Epithelial cell of proximal tubule (primary cell): ENCODE data around the gene PTPRG. TPM values are rescaled to one million over a fixed set of nuclear protein-coding genes. Genes with fewer than 3 reads are reported as not detected.
A peak's percentile ranks its signal among the peaks of the same experiment; 100 is the strongest.

Experiments
- DNase-seq: peaks from one replicate; pipeline ENCODE4 v3.0.0-alpha.2; 2011; ENCODE audit warnings: low read depth
- H3K4me3 ChIP-seq: 2 replicates; pipeline ENCODE4 v1.5.1; 2011; ENCODE audit warnings: low read depth, mild to moderate bottlenecking, low read length
- total RNA-seq: library from RNA; depleted of rRNA; stranded (reverse); fragments of >200 nt; gene quantifications from 2 replicates; pipeline ENCODE4 v1.2.3, GENCODE V29; 2015
- TF ChIP-seq, protein P1 (sequence below): conservative IDR thresholded peaks from 2 replicates; pipeline ENCODE4 v1.5.1; 2012; ENCODE audit warnings: low read depth, mild to moderate bottlenecking, low read length

The PTPRG gene
- total RNA-seq, 1 donor from 2014 or later, result 13.5 TPM

DNA sequence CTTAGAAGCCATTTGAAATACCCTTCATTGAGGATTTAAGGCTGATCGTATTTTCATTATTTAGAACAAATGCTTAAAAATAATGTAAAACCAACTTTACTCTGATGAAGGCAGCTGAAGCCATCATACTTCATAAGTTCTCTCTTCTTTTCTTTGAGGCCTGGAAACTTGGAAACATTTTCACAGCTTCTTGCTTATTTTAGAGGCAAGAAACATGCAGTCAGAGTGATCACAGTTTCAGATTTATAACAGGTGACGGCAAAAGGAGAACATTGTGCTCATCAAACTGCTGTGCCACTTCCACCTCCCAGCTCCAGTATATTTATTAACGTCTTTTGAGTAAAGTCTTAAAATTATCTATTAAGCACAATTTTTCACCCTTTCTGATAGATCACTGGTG, 376.1 kb downstream of the PTPRG start:
- TF ChIP-seq, protein P1, sequence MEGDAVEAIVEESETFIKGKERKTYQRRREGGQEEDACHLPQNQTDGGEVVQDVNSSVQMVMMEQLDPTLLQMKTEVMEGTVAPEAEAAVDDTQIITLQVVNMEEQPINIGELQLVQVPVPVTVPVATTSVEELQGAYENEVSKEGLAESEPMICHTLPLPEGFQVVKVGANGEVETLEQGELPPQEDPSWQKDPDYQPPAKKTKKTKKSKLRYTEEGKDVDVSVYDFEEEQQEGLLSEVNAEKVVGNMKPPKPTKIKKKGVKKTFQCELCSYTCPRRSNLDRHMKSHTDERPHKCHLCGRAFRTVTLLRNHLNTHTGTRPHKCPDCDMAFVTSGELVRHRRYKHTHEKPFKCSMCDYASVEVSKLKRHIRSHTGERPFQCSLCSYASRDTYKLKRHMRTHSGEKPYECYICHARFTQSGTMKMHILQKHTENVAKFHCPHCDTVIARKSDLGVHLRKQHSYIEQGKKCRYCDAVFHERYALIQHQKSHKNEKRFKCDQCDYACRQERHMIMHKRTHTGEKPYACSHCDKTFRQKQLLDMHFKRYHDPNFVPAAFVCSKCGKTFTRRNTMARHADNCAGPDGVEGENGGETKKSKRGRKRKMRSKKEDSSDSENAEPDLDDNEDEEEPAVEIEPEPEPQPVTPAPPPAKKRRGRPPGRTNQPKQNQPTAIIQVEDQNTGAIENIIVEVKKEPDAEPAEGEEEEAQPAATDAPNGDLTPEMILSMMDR, result no peak
- no peak for DNase-seq
- no peak overlapping the region for H3K4me3 ChIP-seq

DNA sequence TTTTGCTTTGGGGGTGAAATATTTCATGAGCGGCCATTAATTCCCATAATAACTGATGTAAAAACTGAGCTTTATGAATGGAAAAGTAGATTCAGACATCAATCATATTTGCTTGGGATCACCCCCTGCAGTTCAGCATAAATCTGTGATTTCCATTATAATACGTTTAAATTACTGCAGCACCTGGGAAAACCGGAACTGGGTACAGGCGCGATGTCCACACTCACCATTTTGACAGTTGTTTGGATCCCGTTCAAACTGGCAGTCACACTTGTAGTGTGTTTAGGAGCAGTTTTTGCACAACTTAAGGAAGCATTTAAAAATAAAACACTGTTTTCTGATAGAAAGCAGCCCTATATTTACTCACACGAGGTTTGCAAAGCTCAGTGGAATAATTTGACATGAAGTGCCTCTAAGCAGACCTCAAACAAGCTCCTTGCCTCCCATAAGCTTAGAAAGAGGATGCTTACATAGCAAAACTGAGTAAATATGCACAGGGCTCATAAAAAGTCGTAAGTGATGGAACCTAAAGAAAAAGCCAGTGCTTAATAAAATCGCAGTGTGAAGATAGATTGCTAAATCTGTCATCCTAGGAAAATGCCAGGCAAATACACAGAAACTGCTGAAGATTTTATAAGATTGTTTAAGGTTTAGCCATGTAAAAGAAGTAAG, 377.6 kb downstream of the PTPRG start:
- DNase-seq, result no peak
- no peak overlapping the region for H3K4me3 ChIP-seq
- TF ChIP-seq, protein P1, result no peak

DNA sequence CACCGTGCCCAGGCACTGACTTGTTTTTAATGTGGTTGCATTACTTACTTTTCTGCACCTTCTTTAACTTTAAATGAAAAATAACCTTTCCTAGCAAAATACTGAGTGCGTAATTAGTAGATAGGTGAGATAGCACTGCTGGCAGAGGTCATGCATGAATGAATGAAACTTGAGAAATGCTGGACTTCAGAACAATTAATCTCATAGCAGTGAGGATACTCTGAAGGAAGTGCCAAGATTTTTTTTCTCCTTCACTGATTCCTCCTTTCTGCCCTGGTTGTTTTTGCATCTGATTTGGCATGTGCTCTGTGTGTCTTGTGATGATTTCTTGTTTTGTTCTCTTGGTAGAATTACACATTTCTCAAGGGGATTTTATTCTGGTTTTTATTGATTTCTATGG, 378.9 kb downstream of the PTPRG start:
- no peak overlapping the region for H3K4me3 ChIP-seq
- peak; percentile 93 for DNase-seq
- TF ChIP-seq, protein P1, result no peak

DNA sequence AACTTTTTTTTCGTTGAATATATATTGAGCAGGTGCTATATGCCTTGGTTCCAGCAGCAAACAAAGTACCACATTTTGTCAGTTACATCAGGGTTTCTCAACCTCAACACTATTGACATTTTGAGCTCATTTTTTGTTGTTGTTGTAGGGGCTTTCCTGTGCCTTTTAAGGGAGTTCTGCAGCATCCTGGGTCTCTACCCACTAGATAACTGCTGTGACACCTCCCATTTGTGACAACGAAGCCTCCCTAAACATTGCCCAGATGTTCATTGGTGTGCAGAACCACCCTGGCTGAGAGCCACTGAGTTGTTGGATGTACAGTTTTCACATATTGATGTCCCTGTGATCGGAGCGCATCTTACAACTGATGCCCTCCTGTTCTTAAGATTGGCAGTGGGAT, 382.6 kb downstream of the PTPRG start:
- TF ChIP-seq, protein P1, result no peak
- no peak overlapping the region for H3K4me3 ChIP-seq
- DNase-seq, result no peak

DNA sequence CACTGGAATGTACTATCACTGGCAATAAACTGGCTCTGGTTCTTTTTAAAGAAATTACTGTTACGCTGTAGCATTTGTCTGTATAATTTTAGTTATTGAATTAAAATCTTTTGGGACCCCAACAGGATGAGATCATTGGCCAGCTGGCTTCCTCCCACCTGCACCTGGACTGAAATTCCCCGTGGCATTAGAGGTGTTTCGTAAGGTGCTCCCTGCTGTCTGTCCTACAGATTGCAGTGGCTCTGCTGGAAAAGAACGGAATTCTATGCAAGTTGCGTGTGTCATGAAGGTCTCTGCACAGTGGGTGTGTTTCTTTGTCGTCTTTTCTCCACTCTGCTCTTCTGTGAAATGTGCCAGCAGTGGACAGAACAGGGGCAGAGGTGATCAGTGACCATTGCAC, 383.4 kb downstream of the PTPRG start:
- TF ChIP-seq, protein P1, result no peak
- no peak overlapping the region for H3K4me3 ChIP-seq
- no peak for DNase-seq

DNA sequence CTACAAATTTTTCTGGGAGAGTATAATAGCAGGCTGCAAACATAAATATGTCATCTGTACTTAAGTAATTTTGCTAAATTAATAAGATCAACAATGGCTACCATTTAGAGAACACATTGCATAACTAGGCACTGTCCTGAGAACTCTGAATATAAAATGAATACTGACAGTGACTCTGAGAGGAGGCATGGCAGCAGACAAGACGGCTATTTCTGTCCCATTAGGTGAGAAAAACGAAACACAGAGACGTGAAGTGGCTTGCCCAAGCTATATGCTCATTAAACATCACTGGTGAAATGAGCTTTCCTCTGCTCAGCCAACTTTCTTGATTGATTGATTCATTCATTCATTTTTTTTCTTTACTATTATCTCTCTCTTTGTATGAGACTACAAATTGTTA, 384.3 kb downstream of the PTPRG start:
- TF ChIP-seq, protein P1, result no peak
- no peak overlapping the region for H3K4me3 ChIP-seq
- no peak for DNase-seq

DNA sequence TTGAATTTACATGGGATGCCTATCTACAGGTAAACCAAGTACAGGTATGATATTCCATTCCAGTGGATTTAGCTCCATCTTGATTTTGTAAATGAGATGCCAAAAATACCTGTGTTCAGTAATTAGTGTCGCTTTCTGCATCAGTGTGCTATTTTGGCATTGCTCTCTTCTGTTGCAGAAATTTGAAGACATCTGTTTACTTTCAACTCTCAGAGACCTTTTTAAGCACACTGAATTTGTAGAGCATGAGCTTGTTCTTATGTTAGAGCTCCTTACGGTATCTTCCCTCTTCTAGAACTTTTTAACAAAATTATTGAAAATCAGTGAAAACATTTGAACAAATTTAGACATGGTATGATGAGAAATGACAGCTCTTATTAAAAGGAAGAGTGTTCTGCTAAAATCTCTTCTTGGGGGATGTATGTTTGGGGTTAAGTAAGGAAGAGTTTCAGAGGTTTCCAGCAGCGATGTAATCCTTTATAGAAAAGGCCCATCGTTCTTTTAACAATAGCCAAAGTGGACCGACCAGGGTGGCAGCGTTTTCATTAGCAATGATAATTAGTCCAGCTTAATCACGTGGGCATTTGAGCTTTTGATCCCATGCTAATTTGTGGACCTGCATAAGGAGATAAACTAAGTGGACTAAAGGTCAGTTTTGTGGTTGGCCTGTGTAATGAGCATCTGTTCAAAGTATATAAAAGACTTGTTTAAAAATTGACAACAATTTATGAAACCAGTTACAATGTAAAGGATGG, 385.4 kb downstream of the PTPRG start:
- H3K4me3 ChIP-seq, result no peak overlapping the region
- TF ChIP-seq, protein P1, result no peak
- no peak for DNase-seq
